ENCODE measurements around the gene AMBRA1. TPM values are rescaled to one million over a fixed set of nuclear protein-coding genes. Genes with fewer than 3 reads are reported as not detected.

Gene AMBRA1
- total and polyA plus RNA-seq, 2 of the 8 experiments (the other 6 are each of a cell fraction or from before 2014, with no cell fraction given): 14.2 to 37.4 TPM

DNA sequence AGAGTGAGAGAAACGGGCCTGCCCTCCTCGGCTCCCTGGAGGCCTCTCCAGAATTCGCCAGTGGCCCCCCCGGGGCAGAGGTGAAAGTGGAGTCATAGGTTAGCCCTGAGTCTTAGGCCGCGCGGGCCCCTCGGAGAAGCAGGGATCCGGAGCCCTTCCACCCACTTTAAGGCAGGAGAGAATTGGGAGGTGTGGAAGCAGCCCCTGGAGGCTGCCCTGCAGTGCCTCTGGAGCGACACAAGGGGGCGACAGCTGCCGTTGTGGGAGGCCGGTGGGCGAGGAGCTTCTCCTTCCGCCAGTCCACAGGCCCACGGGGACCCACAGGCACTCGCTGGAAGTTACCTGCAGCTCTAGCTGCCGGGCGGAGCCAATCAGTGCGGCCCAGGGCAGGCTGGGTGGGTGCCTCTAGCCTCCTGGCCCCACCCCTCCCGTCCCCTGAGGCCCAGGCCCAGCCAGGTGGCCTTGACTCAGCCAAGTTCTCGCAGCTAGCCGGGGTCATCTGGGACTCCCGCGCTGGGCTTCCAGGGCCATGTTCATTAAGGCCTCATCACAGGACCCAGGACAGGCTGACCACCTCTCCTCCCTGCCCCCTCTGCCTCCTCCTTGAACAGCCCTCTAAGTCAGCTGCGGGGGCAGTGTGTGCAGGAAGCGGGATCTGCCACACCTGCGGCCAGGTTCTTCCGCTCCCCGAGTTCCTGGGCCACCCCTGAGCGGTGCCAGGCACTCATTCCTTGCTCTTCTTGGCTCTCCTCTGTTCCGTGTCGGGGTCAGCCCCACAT is 241.6 kb downstream of the AMBRA1 start:
- Histone ChIP-seq H3K18ac (ENCODE audit: extremely low read depth, low read length) (peak overlapping the region; percentile 51; the same call in 1 of the 2 replicates), H3K79me1 (ENCODE audit: low read depth, low read length) (peaks cover 28% of the 10 kb centered on the region), H4K91ac (replicated peaks; ENCODE audit: insufficient read length, low read length) (no peak overlapping the region), H4K5ac (ENCODE audit: insufficient read length, low read depth, low read length) (no peak overlapping the region), H3K4me1 (replicated peaks in 1 of 4; ENCODE audit: control insufficient read depth in 3 of 4, insufficient read depth in 4 of 4, low read length in 3 of 4) (peaks cover 7 to 38% (median 29%) of the 10 kb centered on the region in 4 experiments), H2BK120ac (replicated peaks; ENCODE audit: low read depth, low read length) (no peak overlapping the region), H3K23ac (ENCODE audit: insufficient read length) (no peak overlapping the region), H3K14ac (ENCODE audit: insufficient read length) (no peak overlapping the region), H3K4me2 (ENCODE audit: insufficient read depth in 1 of 2, low read depth in 2 of 2, low read length in 2 of 2) (peak overlapping the region in 1 of 2 experiments; percentile 18; a peak in 1 of 4 replicates), H3K9me3 (ENCODE audit: insufficient read depth in 2 of 2, low read depth in 1 of 2, low read length in 1 of 2) (no peaks in the 10 kb centered on the region), H2BK15ac (ENCODE audit: low read length) (peak overlapping the region; percentile 65; the same call in 1 of the 2 replicates), H3K27ac (ENCODE audit: low read depth, low read length) (peak overlapping the region; percentile 29; the same call in 1 of the 2 replicates), H3K27me3 (replicated peaks in 1 of 4; ENCODE audit: control insufficient read depth in 3 of 4, extremely low read depth in 1 of 4, insufficient read depth in 3 of 4, low read length in 3 of 4) (no peaks in the 10 kb centered on the region), H2AK5ac (ENCODE audit: low read depth, low read length) (no peak overlapping the region), H2BK12ac (ENCODE audit: low read depth, low read length) (no peak overlapping the region), H3K36me3 (ENCODE audit: control insufficient read depth in 2 of 4, insufficient read depth in 4 of 4, low read length in 3 of 4) (no peaks in the 10 kb centered on the region), H3K56ac (replicated peaks; ENCODE audit: insufficient read length, low read depth, low read length) (no peak overlapping the region), H4K8ac (ENCODE audit: extremely low read depth, insufficient read depth, low read length) (no peak overlapping the region), H4K20me1 (replicated peaks in 1 of 2; ENCODE audit: control insufficient read depth in 1 of 2, insufficient read depth in 2 of 2, low read length in 2 of 2) (peaks cover 15 to 39% of the 10 kb centered on the region in 2 experiments), H2AFZ (ENCODE audit: low read length) (no peak overlapping the region), H3K9ac (replicated peaks in 1 of 4; ENCODE audit: extremely low read depth in 1 of 4, low read depth in 3 of 4, low read length in 3 of 4) (no peak overlapping the region), H2BK5ac (ENCODE audit: low read depth, low read length) (peak overlapping the region; percentile 48), H3K4ac (replicated peaks; ENCODE audit: insufficient read length, low read depth, low read length) (no peak overlapping the region), H2BK20ac (ENCODE audit: low read length) (no peak overlapping the region), H3K4me3 (ENCODE audit: extremely low read depth in 1 of 4, insufficient read depth in 2 of 4, low read depth in 3 of 4, low read length in 4 of 4) (no peak overlapping the region), H3K23me2 (ENCODE audit: low read depth, low read length) (peaks cover 6% of the 10 kb centered on the region), H3K79me2 (ENCODE audit: control insufficient read depth in 1 of 2, insufficient read depth in 2 of 2, low read length in 2 of 2) (peaks cover 0 to 83% of the 10 kb centered on the region in 2 experiments; a peak in 3 of 4 replicates)
- ChIA-PET POLR2A (ENCODE audit: partially characterized antibody) (interaction anchor here (0.8 to 8.1 kb wide), 13 partner anchors 8 to 242 kb away, joined by 3 to 69 read pairs (median 4); partner anchors contain the start of gene AMBRA1), CTCF (ENCODE audit: partially characterized antibody) (interaction anchor here (0.5 to 44.5 kb wide), 35 partner anchors 8 to 471 kb away, joined by 3 to 1004 read pairs (median 4); partner anchors contain the start of genes DGKZ and MDK)
- peak in 1 of 2 experiments; percentile 92 for DNase-seq (ENCODE audit: low read depth in 1 of 2, low spot score in 2 of 2)
- 59% methylated on average over 29 of the region's 33 CpGs; no CpG with 5 or more reads in 1 of the 2 experiments for WGBS, 2 experiments (ENCODE audit: extremely low coverage in 1 of 2, insufficient coverage in 1 of 2, insufficient read length in 1 of 2, insufficient replicate concordance in 2 of 2, low coverage in 1 of 2, low lambda C conversion rate in 2 of 2, missing lambda C conversion rate in 1 of 2)
- no peak for FAIRE-seq
- TF ChIP-seq PHF8 (conservative IDR thresholded peaks at IDR 0.05; ENCODE audit: low read depth, low read length) (no peak), KDM1A (IDR thresholded peaks at IDR 0.05; ENCODE audit: borderline replicate concordance, low read length) (0 out of 2 replicates have a peak, but pooled peaks have one; percentile 28), CREB1 (IDR thresholded peaks at IDR 0.05) (peak; percentile 33; the same call in 1 of the 2 replicates), CTCF (IDR thresholded peaks at IDR 0.05; ENCODE audit: control extremely low read depth in 1 of 3, insufficient read depth in 1 of 3, low read depth in 1 of 3, low read length in 3 of 3) (peak; percentile 93 to 98 (median 96)), EGR1 (IDR thresholded peaks at IDR 0.05; ENCODE audit: borderline replicate concordance, low read depth, low read length) (peak; percentile 55), HDAC2 (IDR thresholded peaks at IDR 0.05; ENCODE audit: borderline replicate concordance in 1 of 2, low read depth in 2 of 2, low read length in 2 of 2) (peak in 1 of 2 experiments; percentile 81; a peak in 1 of 4 replicates), GABPA (IDR thresholded peaks at IDR 0.05; ENCODE audit: borderline replicate concordance, insufficient read depth, low read length) (peak; percentile 85; the same call in 1 of the 2 replicates)

All from H1 (cell line).